GM12878 (cell line): Measurements from ENCODE around the gene SULT2B1. TPM values are rescaled to one million over a fixed set of nuclear protein-coding genes. Genes with fewer than 3 reads are reported as not detected.

Experiments used
- ATAC-seq: fragments of 200-7000 bp; cut with Tn5 transposase; 3 replicates; pipeline ENCODE4 v1.9.1; 2020; ENCODE audit warnings: mild to moderate bottlenecking, moderate library complexity
- BruUV-seq: library from RNA; stranded (reverse); fragments of 400-500 nt; replicated peaks from 2 replicates; lab custom pipeline; 2021; lab: Mats Ljungman, UMichigan
- CTCF ChIA-PET: fragments of 300-600 bp; sonication (Branson Sonifier 250); formaldehyde crosslinking; extraction: SDS; loops from one replicate; lab custom pipeline; 2021; ENCODE audit warnings: inconsistent platforms; lab: Yijun Ruan, JAX
- POLR2A ChIA-PET: fragments of 350-600 bp; formaldehyde crosslinking; extraction: SDS; loops from one replicate; lab custom pipeline; 2021; ENCODE audit warnings: inconsistent platforms; lab: Charles Lee
- RAD21 ChIA-PET: fragments of 300-600 bp; sonication (Branson Sonifier 250); formaldehyde crosslinking; loops from one replicate; lab custom pipeline; 2023; ENCODE audit warnings: antibody characterized with exemption; ENCODE audit not compliant: unreplicated experiment; lab: Charles Lee
- SMC1A ChIA-PET: fragments of 300-600 bp; sonication (Branson Sonifier 250); formaldehyde crosslinking; loops from one replicate; lab custom pipeline; 2023; ENCODE audit not compliant: unreplicated experiment, uncharacterized antibody; lab: Charles Lee
- DNase-seq: peaks from one replicate; pipeline ENCODE4 v3.0.0-alpha.2; 2011; ENCODE audit warnings: low read depth, low spot score
- FAIRE-seq: peaks from 3 replicates; lab custom pipeline; 2011; peaks lifted over from hg19 to GRCh38; lab: Jason Lieb, UNC
- H2AFZ ChIP-seq: 2 replicates; pipeline ENCODE4 v1.6.0; 2011; ENCODE audit warnings: low read depth, low read length, control low read depth; ENCODE audit not compliant: control insufficient read depth
- H3K27ac ChIP-seq: 2 replicates; pipeline ENCODE4 v1.5.1; 2011; ENCODE audit warnings: control low read depth; ENCODE audit not compliant: control insufficient read depth, insufficient read depth
- H3K27me3 ChIP-seq, 2 experiments: replicated peaks in 1 of 2; 2 replicates each; pipeline versions ENCODE4 v1.6.0 to v1.6.1; 2011; ENCODE audit warnings: low read length in 1 of 2; ENCODE audit not compliant: control insufficient read depth in 2 of 2, insufficient read depth in 2 of 2
- H3K36me3 ChIP-seq, 2 experiments: 2 replicates each; pipeline ENCODE4 v1.5.1; 2011; ENCODE audit warnings: low read length in 1 of 2; ENCODE audit not compliant: control insufficient read depth in 2 of 2, insufficient read depth in 2 of 2
- H3K4me1 ChIP-seq: 2 replicates; pipeline ENCODE4 v1.6.1; 2011; ENCODE audit warnings: mild to moderate bottlenecking, low read length, moderate library complexity, mixed read lengths; ENCODE audit not compliant: control insufficient read depth, insufficient read depth
- H3K4me2 ChIP-seq: 2 replicates; pipeline ENCODE4 v1.6.0; 2011; ENCODE audit warnings: control low read depth; ENCODE audit not compliant: control insufficient read depth, insufficient read depth
- H3K4me3 ChIP-seq: fragments of 200-600 bp; sonication (generic); 2 replicates; pipeline ENCODE4 v1.5.1; 2016
- H3K79me2 ChIP-seq: 2 replicates; pipeline ENCODE4 v1.6.0; 2011; ENCODE audit warnings: low read length; ENCODE audit not compliant: control insufficient read depth, insufficient read depth
- H3K9ac ChIP-seq: 2 replicates; pipeline ENCODE4 v1.8.0; 2011; ENCODE audit warnings: low read length, control low read depth, mixed read lengths; ENCODE audit not compliant: control insufficient read depth, insufficient read depth
- H3K9me3 ChIP-seq: replicated peaks from 3 replicates; pipeline ENCODE4 v1.5.1; 2011; ENCODE audit warnings: mild to moderate bottlenecking, low read length; ENCODE audit not compliant: control insufficient read depth, insufficient read depth
- H4K20me1 ChIP-seq: 2 replicates; pipeline ENCODE4 v1.6.0; 2011; ENCODE audit not compliant: control insufficient read depth, insufficient read depth
- BRCA1 ChIP-seq: IDR thresholded peaks from 2 replicates; pipeline ENCODE4 v1.6.1; 2011; ENCODE audit warnings: low read depth, low read length, improper control_type of control experiment
- DPF2 ChIP-seq: fragments of 450-650 bp; IDR thresholded peaks from 2 replicates; pipeline ENCODE4 v1.6.1; 2017; ENCODE audit warnings: mild to moderate bottlenecking
- NR2F1 ChIP-seq: fragments of 450-650 bp; conservative IDR thresholded peaks from 2 replicates; pipeline ENCODE4 v1.6.1; 2017; ENCODE audit warnings: mild to moderate bottlenecking
- POLR2AphosphoS2 ChIP-seq: IDR thresholded peaks from 2 replicates; pipeline ENCODE4 v1.6.1; 2011; ENCODE audit warnings: low read depth, mild to moderate bottlenecking, low read length, improper control_type of control experiment, moderate library complexity
- RBBP5 ChIP-seq: fragments of 200-600 bp; sonication (generic); conservative IDR thresholded peaks from 2 replicates; pipeline ENCODE4 v1.6.1; 2016
- SRF ChIP-seq, 2 experiments: IDR thresholded peaks; 2 replicates each; pipeline ENCODE4 v1.6.1; 2011; ENCODE audit warnings: low read depth in 2 of 2, low read length in 2 of 2, mild to moderate bottlenecking in 1 of 2, moderate library complexity in 1 of 2
- WGBS: methylation state at CpG from one replicate; pipeline ENCODE4 v1.1.6; 2016; ENCODE audit warnings: low lambda C conversion rate; ENCODE audit not compliant: insufficient replicate concordance, insufficient coverage; ENCODE audit errors: missing lambda C conversion rate; 5-methylcytosine and 5-hydroxymethylcytosine counted together
- in situ Hi-C: fragments of 300-500 bp; cut with MboI; formaldehyde crosslinking; loops from 9 replicates; pipeline ENCODE4 v1.14.3; 2018; ENCODE audit warnings: mixed read lengths
- intact Hi-C: fragments of 100-400 bp; cut with micrococcal nuclease; formaldehyde crosslinking; loops from one replicate; pipeline ENCODE4 v1.14.2; 2022; ENCODE audit not compliant: unreplicated experiment
- polyA plus RNA-seq, 11 experiments: library from polyadenylated mRNA; depleted of rRNA in 4 of 11; unstranded in 6 of 11; stranded (reverse) in 5 of 11; fragments of >200 nt; fragmentation: Nextera tagmentation in 4 of 11; fragmentation: Illumina TruSeq in 1 of 11; extraction: Ambion mirVana in 4 of 11; extraction: Trizol in 1 of 11; gene quantifications; 1 replicate in 1 of 11; 2 replicates in 10 of 11; pipeline versions ENCODE4 v1.2.1 to v1.2.3, GENCODE V29; 2011 to 2016; ENCODE audit warnings: inconsistent platforms in 2 of 11, missing spikeins in 2 of 11, low read depth in 1 of 11
- total RNA-seq, 4 experiments: library from RNA; depleted of rRNA in 3 of 4; stranded (reverse); fragments of >200 nt in 3 of 4; fragmentation: Illumina TruSeq in 1 of 4; extraction: Trizol in 1 of 4; gene quantifications; 2 replicates each; pipeline versions ENCODE4 v1.2.1 to v1.2.3, GENCODE V29; 2013 to 2021
- TF ChIP-seq, protein P1 (sequence below), 3 experiments: IDR thresholded peaks in 2 of 3; conservative IDR thresholded peaks in 1 of 3; 2 replicates each; pipeline ENCODE4 v1.5.1; 2011; ENCODE audit warnings: low read depth in 3 of 3, low read length in 3 of 3, mild to moderate bottlenecking in 3 of 3, control low read depth in 2 of 3, moderate library complexity in 2 of 3, inconsistent platforms in 1 of 3, mixed read lengths in 1 of 3; ENCODE audit not compliant: control insufficient read depth in 2 of 3, insufficient read depth in 1 of 3; ENCODE audit errors: extremely low read depth in 1 of 3

Gene SULT2B1
- total and polyA plus RNA-seq, 10 of the 15 experiments (the other 5 are each of a cell fraction or from before 2014, with no cell fraction given), result 0.11 to 0.14 TPM; not detected in 8

DNA sequence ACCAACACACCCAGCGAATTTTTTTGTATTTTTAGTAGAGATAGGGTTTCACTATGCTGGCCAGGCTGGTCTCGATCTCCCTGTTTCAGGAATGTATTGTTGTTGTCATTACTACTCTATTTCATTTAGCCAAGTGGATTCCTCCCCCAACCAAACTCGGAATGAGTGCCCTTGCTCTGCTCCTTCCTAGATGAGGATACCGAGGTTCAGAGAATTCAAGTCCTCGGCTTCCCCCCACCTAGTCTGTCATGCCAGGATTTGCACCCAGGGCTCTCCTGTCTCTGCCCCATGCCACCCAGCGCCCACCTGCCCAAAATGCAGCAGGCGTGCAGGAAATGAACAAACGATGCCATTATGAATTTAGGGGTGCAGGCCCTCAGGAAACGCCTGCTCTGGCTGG lies 51.0 kb downstream of the SULT2B1 start:
- POLR2A ChIA-PET, result no interaction called here
- RAD21 ChIA-PET, result no interaction called here
- no peak for TF ChIP-seq POLR2AphosphoS2
- no peak for TF ChIP-seq NR2F1
- TF ChIP-seq RBBP5, result no peak
- TF ChIP-seq, all 136 proteins: peak for 0
- FAIRE-seq (no peak), DNase-seq (no peak), ATAC-seq (no peak)
- in situ Hi-C loops (no loop called here), intact Hi-C loops (no loop called here)
- H3K27ac ChIP-seq, result no peak overlapping the region
- no peak overlapping the region for H2AFZ ChIP-seq
- BruUV-seq, result no TSS peak
- no peaks in the 10 kb centered on the region for H3K36me3 ChIP-seq
- H3K9me3 ChIP-seq, result no peaks in the 10 kb centered on the region
- H3K4me1 ChIP-seq, result no peaks in the 10 kb centered on the region
- H3K4me2 ChIP-seq, result no peak overlapping the region
- CTCF ChIA-PET, result no interaction called here
- H3K79me2 ChIP-seq, result no peaks in the 10 kb centered on the region
- H3K9ac ChIP-seq, result no peak overlapping the region
- SMC1A ChIA-PET, result no interaction called here
- H4K20me1 ChIP-seq, result no peaks in the 10 kb centered on the region
- 46% methylated on average over 9 of the region's 9 CpGs for WGBS
- no peak overlapping the region for H3K4me3 ChIP-seq
- no peaks in the 10 kb centered on the region for H3K27me3 ChIP-seq

DNA sequence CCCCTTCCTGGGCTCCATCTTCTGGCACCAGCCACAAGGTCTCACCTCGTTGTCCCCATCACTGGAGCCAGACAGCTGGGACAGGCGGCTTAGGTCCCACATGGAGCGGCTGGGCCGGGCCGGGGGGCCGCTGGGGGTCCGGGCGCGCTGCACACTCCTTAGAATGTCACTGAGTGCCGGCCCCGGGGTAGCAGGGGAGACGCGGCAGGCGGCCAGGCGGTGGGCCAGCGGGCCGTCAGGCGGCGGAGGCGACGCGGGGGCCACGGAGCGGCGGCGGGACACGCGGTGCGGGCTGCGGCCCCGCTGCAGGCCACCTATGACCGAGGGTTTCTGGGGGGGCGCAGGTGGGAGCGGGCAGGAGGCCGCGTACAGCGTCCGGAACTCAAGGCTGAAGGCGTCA lies 51.5 kb downstream of the SULT2B1 start:
- BruUV-seq, result no TSS peak
- H3K27ac ChIP-seq, result no peak overlapping the region
- in situ Hi-C loops, result no loop called here
- ChIA-PET POLR2A (no interaction called here), RAD21 (no interaction called here), CTCF (interaction anchor here (0.9 kb wide), 1 partner anchor 19 kb away, joined by 3 read pairs; no protein-coding TSS in a partner anchor), SMC1A (no interaction called here)
- H3K4me3 ChIP-seq, result no peak overlapping the region
- no peaks in the 10 kb centered on the region for H3K9me3 ChIP-seq
- ATAC-seq (no peak), FAIRE-seq (no peak), DNase-seq (no peak)
- 80% methylated on average over 39 of the region's 39 CpGs for WGBS
- no peaks in the 10 kb centered on the region for H4K20me1 ChIP-seq
- intact Hi-C loops, result no loop called here
- TF ChIP-seq, protein P1, sequence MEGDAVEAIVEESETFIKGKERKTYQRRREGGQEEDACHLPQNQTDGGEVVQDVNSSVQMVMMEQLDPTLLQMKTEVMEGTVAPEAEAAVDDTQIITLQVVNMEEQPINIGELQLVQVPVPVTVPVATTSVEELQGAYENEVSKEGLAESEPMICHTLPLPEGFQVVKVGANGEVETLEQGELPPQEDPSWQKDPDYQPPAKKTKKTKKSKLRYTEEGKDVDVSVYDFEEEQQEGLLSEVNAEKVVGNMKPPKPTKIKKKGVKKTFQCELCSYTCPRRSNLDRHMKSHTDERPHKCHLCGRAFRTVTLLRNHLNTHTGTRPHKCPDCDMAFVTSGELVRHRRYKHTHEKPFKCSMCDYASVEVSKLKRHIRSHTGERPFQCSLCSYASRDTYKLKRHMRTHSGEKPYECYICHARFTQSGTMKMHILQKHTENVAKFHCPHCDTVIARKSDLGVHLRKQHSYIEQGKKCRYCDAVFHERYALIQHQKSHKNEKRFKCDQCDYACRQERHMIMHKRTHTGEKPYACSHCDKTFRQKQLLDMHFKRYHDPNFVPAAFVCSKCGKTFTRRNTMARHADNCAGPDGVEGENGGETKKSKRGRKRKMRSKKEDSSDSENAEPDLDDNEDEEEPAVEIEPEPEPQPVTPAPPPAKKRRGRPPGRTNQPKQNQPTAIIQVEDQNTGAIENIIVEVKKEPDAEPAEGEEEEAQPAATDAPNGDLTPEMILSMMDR (IDR thresholded peaks at IDR 0.05 in 2 of 3, conservative IDR thresholded peaks at IDR 0.05 in 1 of 3; ENCODE audit: control insufficient read depth in 2 of 3, extremely low read depth in 1 of 3, insufficient read depth in 1 of 3, low read depth in 3 of 3, low read length in 3 of 3), result no peak
- TF ChIP-seq BRCA1 (no peak), SRF (IDR thresholded peaks at IDR 0.05; ENCODE audit: low read depth in 2 of 2, low read length in 2 of 2) (no peak), DPF2 (no peak)
- no peaks in the 10 kb centered on the region for H3K27me3 ChIP-seq
- no peak overlapping the region for H3K4me2 ChIP-seq
- no peak overlapping the region for H3K9ac ChIP-seq
- H3K79me2 ChIP-seq, result no peaks in the 10 kb centered on the region
- no peaks in the 10 kb centered on the region for H3K36me3 ChIP-seq
- H3K4me1 ChIP-seq, result no peaks in the 10 kb centered on the region
- no peak overlapping the region for H2AFZ ChIP-seq
